ENCODE measurements around the gene SYMPK.
"Not testable (repeated sequence)": the region's sequence is repeated elsewhere in the genome, so short reads cannot be mapped to it uniquely, and the experiment has no call there.

SYMPK gene

GRCh38 chr19:45874620-45874966 lies 11.6 kb upstream of the SYMPK start:
- no peak for TF ChIP-seq CTCF (IDR thresholded peaks at IDR 0.05; ENCODE audit: borderline replicate concordance, control extremely low read depth, extremely low read depth, insufficient read depth, missing control alignments)
- in situ Hi-C loops (cut with MboI; ENCODE audit: low sequenced_read_pairs, unreplicated experiment), result no loop called here

GRCh38 chr19:45873219-45873772 lies 10.3 kb upstream of the SYMPK start:
- no peak for TF ChIP-seq CTCF (IDR thresholded peaks at IDR 0.05; ENCODE audit: borderline replicate concordance, control extremely low read depth, extremely low read depth, insufficient read depth, missing control alignments)
- in situ Hi-C loops (cut with MboI; ENCODE audit: low sequenced_read_pairs, unreplicated experiment), result no loop called here
- DNase-seq (ENCODE audit: low spot score), result no peak

More at GRCh38 chr19:45874620-45874966, 11.6 kb upstream of the SYMPK start:
- DNase-seq (ENCODE audit: low spot score), result no peak

GRCh38 chr19:45872095-45872919 lies 9.4 kb upstream of the SYMPK start:
- no peak for TF ChIP-seq CTCF (IDR thresholded peaks at IDR 0.05; ENCODE audit: borderline replicate concordance, control extremely low read depth, extremely low read depth, insufficient read depth, missing control alignments)
- in situ Hi-C loops (cut with MboI; ENCODE audit: low sequenced_read_pairs, unreplicated experiment), result no loop called here
- DNase-seq (ENCODE audit: low spot score), result no peak

GRCh38 chr19:45870798-45871197 lies 7.9 kb upstream of the SYMPK start:
- no peak for DNase-seq (ENCODE audit: low spot score)
- in situ Hi-C loops (cut with MboI; ENCODE audit: low sequenced_read_pairs, unreplicated experiment), result no loop called here
- TF ChIP-seq CTCF (IDR thresholded peaks at IDR 0.05; ENCODE audit: borderline replicate concordance, control extremely low read depth, extremely low read depth, insufficient read depth, missing control alignments), result no peak

- DNase-seq (ENCODE audit: low spot score); in situ Hi-C loops (cut with MboI; ENCODE audit: low sequenced_read_pairs, unreplicated experiment): not testable (repeated sequence)
Measured at GRCh38 chr19:45867241-45867640, 4.3 kb upstream of the SYMPK start.

- no peak for DNase-seq (ENCODE audit: low spot score)
- in situ Hi-C loops (cut with MboI; ENCODE audit: low sequenced_read_pairs, unreplicated experiment), result no loop called here
- no peak for TF ChIP-seq CTCF (IDR thresholded peaks at IDR 0.05; ENCODE audit: borderline replicate concordance, control extremely low read depth, extremely low read depth, insufficient read depth, missing control alignments)
Measured at GRCh38 chr19:45866400-45867176, 3.6 kb upstream of the SYMPK start.
